Common myeloid progenitor, CD34-positive (primary cell): ENCODE results near the gene SDHD.
A peak's percentile ranks its signal among the peaks of the same experiment; 100 is the strongest.

Experiments used
- CTCF ChIA-PET: fragments of 350-600 bp; sonication (Branson Sonifier 250); formaldehyde crosslinking; loops from one replicate; lab custom pipeline; 2021; ENCODE audit warnings: antibody characterized with exemption; lab: Charles Lee
- POLR2A ChIA-PET: fragments of 350-600 bp; sonication (Branson Sonifier 250); formaldehyde crosslinking; loops from one replicate; lab custom pipeline; 2021; ENCODE audit warnings: antibody characterized with exemption; lab: Charles Lee
- DNase-seq, 3 donors: peaks; one replicate each; pipeline versions ENCODE4 v3.0.0 to v3.0.0-alpha.2; 2013
- H3K27ac ChIP-seq, 2 experiments: 1 replicate in 1 of 2; 2 replicates in 1 of 2; pipeline ENCODE4 v1.7.0; 2013; ENCODE audit warnings: inconsistent platforms in 2 of 2, low read length in 2 of 2, mild to moderate bottlenecking in 2 of 2, low read depth in 1 of 2, moderate library complexity in 1 of 2; ENCODE audit not compliant: severe bottlenecking in 2 of 2, insufficient read depth in 1 of 2, poor library complexity in 1 of 2
- H3K27me3 ChIP-seq, 5 experiments: replicated peaks in 2 of 5; 1 replicate in 3 of 5; 2 replicates in 2 of 5; pipeline versions ENCODE4 v1.6.1 to v1.7.0; 2013; ENCODE audit warnings: low read length in 4 of 5, mild to moderate bottlenecking in 2 of 5, moderate library complexity in 2 of 5, inconsistent platforms in 1 of 5; ENCODE audit not compliant: insufficient read depth in 5 of 5, control insufficient read depth in 4 of 5
- H3K36me3 ChIP-seq, 4 experiments: 1 replicate in 2 of 4; 2 replicates in 2 of 4; pipeline versions ENCODE4 v1.6.1 to v1.7.0; 2013; ENCODE audit warnings: low read length in 3 of 4, control low read depth in 1 of 4, mild to moderate bottlenecking in 1 of 4; ENCODE audit not compliant: control insufficient read depth in 4 of 4, insufficient read depth in 4 of 4
- H3K4me1 ChIP-seq, 4 experiments: 1 replicate in 3 of 4; 2 replicates in 1 of 4; pipeline versions ENCODE4 v1.6.1 to v1.7.1; 2013; ENCODE audit warnings: low read length in 3 of 4, mild to moderate bottlenecking in 3 of 4, control low read depth in 1 of 4, inconsistent platforms in 1 of 4, moderate library complexity in 1 of 4; ENCODE audit not compliant: control insufficient read depth in 4 of 4, insufficient read depth in 4 of 4; ENCODE audit errors: control extremely low read depth in 1 of 4
- H3K4me3 ChIP-seq, 7 experiments: 1 replicate in 4 of 7; 2 replicates in 3 of 7; pipeline versions ENCODE4 v1.5.1 to v1.7.0; 2013; ENCODE audit warnings: mild to moderate bottlenecking in 7 of 7, low read length in 6 of 7, moderate library complexity in 6 of 7, inconsistent platforms in 2 of 7, low read depth in 2 of 7, control low read depth in 1 of 7; ENCODE audit not compliant: insufficient read depth in 4 of 7, control insufficient read depth in 1 of 7; ENCODE audit errors: extremely low read depth in 1 of 7
- H3K9me3 ChIP-seq, 5 experiments: 1 replicate in 4 of 5; 2 replicates in 1 of 5; pipeline versions ENCODE4 v1.6.1 to v1.7.1; 2013; ENCODE audit warnings: low read length in 4 of 5, mild to moderate bottlenecking in 2 of 5, inconsistent platforms in 1 of 5, low read depth in 1 of 5, moderate library complexity in 1 of 5; ENCODE audit not compliant: control insufficient read depth in 4 of 5, insufficient read depth in 2 of 5; ENCODE audit errors: control extremely low read depth in 1 of 5
- WGBS: methylation state at CpG from one replicate; pipeline ENCODE4 v1.1.5; 2013; ENCODE audit not compliant: insufficient coverage; 5-methylcytosine and 5-hydroxymethylcytosine counted together

SDHD gene

DNA sequence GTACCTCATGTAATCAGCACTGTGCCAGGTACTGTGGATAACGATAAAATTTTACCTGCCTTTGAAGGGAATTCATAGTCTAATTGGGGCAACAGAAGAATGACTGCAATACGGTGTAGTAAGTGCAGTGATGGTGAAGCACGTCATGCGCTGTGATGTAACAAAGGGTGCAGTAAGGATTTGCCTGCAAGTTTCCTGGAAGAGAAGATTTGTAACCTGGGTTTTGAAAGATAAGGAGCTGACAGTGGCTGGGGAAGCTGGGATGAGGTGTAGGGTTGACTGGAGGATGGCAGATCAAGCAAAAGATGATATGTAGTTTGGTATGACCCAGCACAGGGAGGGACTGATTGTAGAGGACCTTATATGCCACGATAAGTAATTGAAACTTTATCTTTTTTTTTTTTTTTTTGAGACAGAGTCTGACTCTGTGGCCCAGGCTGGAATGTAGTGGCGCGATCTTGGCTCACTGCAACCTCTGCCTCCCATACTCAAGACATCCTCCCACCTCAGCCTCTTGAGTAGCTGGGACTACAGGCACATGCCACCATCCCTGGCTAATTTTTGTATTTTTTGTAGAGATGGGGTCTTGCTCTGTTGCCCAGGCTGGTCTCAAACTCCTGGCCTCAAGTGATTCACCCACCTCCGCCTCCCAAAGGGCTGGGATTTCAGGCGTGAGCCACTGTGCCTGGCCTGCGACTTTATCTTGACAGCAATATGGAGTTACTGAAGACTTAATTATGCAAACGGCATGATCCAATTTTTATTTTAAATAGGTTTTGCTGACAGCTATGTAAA is 11.3 kb downstream of the SDHD start:
- 98% methylated on average over 7 of the region's 11 CpGs for WGBS
- no peak overlapping the region for H3K27ac ChIP-seq
- H3K4me1 ChIP-seq, result no peaks in the 10 kb centered on the region
- H3K4me3 ChIP-seq, result no peak overlapping the region
- H3K9me3 ChIP-seq, result no peaks in the 10 kb centered on the region
- no peaks in the 10 kb centered on the region for H3K27me3 ChIP-seq
- H3K36me3 ChIP-seq, result peaks cover 4 to 33% (median 16%) of the 10 kb centered on the region in 4 experiments
- POLR2A ChIA-PET, result no interaction called here
- CTCF ChIA-PET, result interaction anchor here (0.6 to 2.4 kb wide), 5 partner anchors 9 to 1162 kb away, joined by 3 to 7 read pairs (median 3); partner anchors contain the start of genes SDHD and TIMM8B
- no peak for DNase-seq

GRCh38 chr11:112100462-112100861 is 13.8 kb downstream of the SDHD start:
- Histone ChIP-seq H3K9me3 (no peaks in the 10 kb centered on the region), H3K27ac (no peak overlapping the region), H3K27me3 (no peaks in the 10 kb centered on the region), H3K36me3 (peaks cover 2 to 21% (median 9%) of the 10 kb centered on the region in 4 experiments), H3K4me1 (no peaks in the 10 kb centered on the region), H3K4me3 (no peak overlapping the region)
- ChIA-PET CTCF (interaction anchor here (1.8 to 3.0 kb wide), 2 partner anchors 13 to 180 kb away, joined by 5 to 10 read pairs; no protein-coding TSS in a partner anchor), POLR2A (no interaction called here)
- DNase-seq, result no peak
- 100% methylated on average over 1 of the region's 2 CpGs for WGBS

- H3K9me3 ChIP-seq, result no peaks in the 10 kb centered on the region
- no peaks in the 10 kb centered on the region for H3K27me3 ChIP-seq
- POLR2A ChIA-PET, result no interaction called here
- H3K4me3 ChIP-seq, result no peak overlapping the region
- WGBS, result no CpG with 5 or more reads among the region's 6 CpGs
- H3K27ac ChIP-seq, result no peak overlapping the region
- CTCF ChIA-PET, result interaction anchor here (0.6 to 2.1 kb wide), 6 partner anchors 9 to 92 kb away, joined by 3 to 9 read pairs (median 3); no protein-coding TSS in a partner anchor
- H3K4me1 ChIP-seq, result no peaks in the 10 kb centered on the region
- H3K36me3 ChIP-seq, result no peaks in the 10 kb centered on the region
- no peak for DNase-seq
These were observed 16.8 kb downstream of the SDHD start for GRCh38 chr11:112103446-112103845.

- POLR2A ChIA-PET, result no interaction called here
- no peaks in the 10 kb centered on the region for H3K9me3 ChIP-seq
- no peaks in the 10 kb centered on the region for H3K4me1 ChIP-seq
- DNase-seq, result no peak
- no peaks in the 10 kb centered on the region for H3K27me3 ChIP-seq
- no peaks in the 10 kb centered on the region for H3K36me3 ChIP-seq
- H3K4me3 ChIP-seq, result no peak overlapping the region
- WGBS, result 98% methylated on average over 6 of the region's 8 CpGs
- H3K27ac ChIP-seq, result no peak overlapping the region
- CTCF ChIA-PET, result interaction anchor here (2.2 to 2.3 kb wide), 2 partner anchors 8 to 9 kb away, joined by 6 to 7 read pairs; no protein-coding TSS in a partner anchor
These were observed 19.4 kb downstream of the SDHD start for GRCh38 chr11:112106070-112106469.

GRCh38 chr11:112113539-112114457 is 27.1 kb downstream of the SDHD start:
- Histone ChIP-seq H3K4me3 (no peak overlapping the region), H3K4me1 (peaks cover 0 to 4% (median 2%) of the 10 kb centered on the region in 4 experiments), H3K27me3 (no peaks in the 10 kb centered on the region), H3K9me3 (no peaks in the 10 kb centered on the region), H3K27ac (no peak overlapping the region), H3K36me3 (no peaks in the 10 kb centered on the region)
- 100% methylated on average over 1 of the region's 6 CpGs for WGBS
- ChIA-PET POLR2A (no interaction called here), CTCF (interaction anchor here (0.7 to 7.3 kb wide), 29 partner anchors 8 to 434 kb away, joined by 3 to 45 read pairs (median 5); partner anchors contain the start of genes BCO2, IL18, SDHD and TIMM8B)
- DNase-seq, result peak; percentile 64 to 73 (median 65)

DNA sequence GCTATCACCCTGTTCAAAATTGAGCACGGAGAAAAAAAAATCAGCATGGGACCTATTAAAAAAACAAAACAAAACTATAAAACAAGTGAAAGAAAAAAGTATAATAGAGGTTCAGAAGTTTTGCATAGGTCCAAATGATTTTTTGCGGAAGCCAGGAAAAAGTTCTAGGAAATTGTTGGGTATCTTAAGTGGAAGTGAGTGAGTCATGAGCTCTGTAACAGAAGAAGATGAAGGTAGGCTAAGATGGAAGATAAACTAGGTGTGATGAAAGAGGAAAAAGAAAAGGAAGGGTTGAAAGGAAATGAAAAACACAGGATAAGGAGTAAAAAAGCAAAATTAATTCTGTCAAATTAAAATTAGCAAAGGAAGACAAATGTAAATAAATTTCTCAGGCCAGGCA is 27.8 kb downstream of the SDHD start:
- Histone ChIP-seq H3K4me3 (no peak overlapping the region), H3K36me3 (no peaks in the 10 kb centered on the region), H3K9me3 (no peaks in the 10 kb centered on the region), H3K4me1 (peaks cover 0 to 4% (median 2%) of the 10 kb centered on the region in 4 experiments), H3K27me3 (no peaks in the 10 kb centered on the region), H3K27ac (no peak overlapping the region)
- ChIA-PET POLR2A (no interaction called here), CTCF (interaction anchor here (0.8 to 7.3 kb wide), 25 partner anchors 8 to 272 kb away, joined by 3 to 45 read pairs (median 5); partner anchors contain the start of genes BCO2, IL18, SDHD and TIMM8B)
- no peak for DNase-seq
- 100% methylated on average over 1 of the region's 2 CpGs for WGBS
